Natural killer cell (primary cell): ENCODE results near the gene HYDIN. TPM values are rescaled to one million over a fixed set of nuclear protein-coding genes. Genes with fewer than 3 reads are reported as not detected.

Experiments used
- ATAC-seq, 3 donors: fragments of 150-1000 bp in 2 of 3; fragments of 200-7000 bp in 1 of 3; cut with Tn5 transposase; 1 replicate in 1 of 3; 2 replicates in 2 of 3; pipeline ENCODE4 v1.10.0; 2021; ENCODE audit warnings: mild to moderate bottlenecking in 2 of 3, moderate library complexity in 2 of 3
- DNase-seq, 2 donors: peaks; one replicate each; pipeline versions ENCODE4 v3.0.0 to v3.0.0-alpha.2; 2013 to 2021; ENCODE audit warnings: mixed read lengths in 1 of 2
- H3K27ac ChIP-seq: one replicate; pipeline ENCODE4 v1.5.1; 2013; ENCODE audit warnings: mild to moderate bottlenecking, low read length
- H3K27me3 ChIP-seq: one replicate; pipeline ENCODE4 v1.6.1; 2013; ENCODE audit warnings: low read length; ENCODE audit not compliant: control insufficient read depth, insufficient read depth
- H3K36me3 ChIP-seq: one replicate; pipeline ENCODE4 v1.6.1; 2013; ENCODE audit warnings: low read length; ENCODE audit not compliant: control insufficient read depth, insufficient read depth
- H3K4me1 ChIP-seq: one replicate; pipeline ENCODE4 v1.6.1; 2013; ENCODE audit warnings: low read length; ENCODE audit not compliant: control insufficient read depth, insufficient read depth
- H3K4me3 ChIP-seq: one replicate; pipeline ENCODE4 v1.5.1; 2013; ENCODE audit warnings: low read length
- H3K9me3 ChIP-seq: one replicate; pipeline ENCODE4 v1.6.1; 2013; ENCODE audit warnings: low read length; ENCODE audit not compliant: control insufficient read depth, insufficient read depth
- H3K27ac Mint-ChIP-seq, 2 donors: one replicate each; pipeline ENCODE4 v1.8.0; 2022; ENCODE audit warnings: mild to moderate bottlenecking in 2 of 2, mixed read lengths in 2 of 2, moderate library complexity in 1 of 2
- H3K27me3 Mint-ChIP-seq, 2 donors: one replicate each; pipeline ENCODE4 v1.8.0; 2022; ENCODE audit warnings: low read depth in 2 of 2, mixed read lengths in 2 of 2
- H3K36me3 Mint-ChIP-seq: one replicate; pipeline ENCODE4 v1.8.0; 2022; ENCODE audit warnings: mixed read lengths
- H3K4me1 Mint-ChIP-seq, 2 donors: one replicate each; pipeline ENCODE4 v1.8.0; 2022; ENCODE audit warnings: mixed read lengths in 2 of 2
- H3K4me3 Mint-ChIP-seq: one replicate; pipeline ENCODE4 v1.8.0; 2022; ENCODE audit warnings: mild to moderate bottlenecking, moderate library complexity, mixed read lengths
- H3K9me3 Mint-ChIP-seq, 2 donors: one replicate each; pipeline ENCODE4 v1.8.0; 2022; ENCODE audit warnings: mixed read lengths in 2 of 2
- CTCF ChIP-seq: fragments of 200-600 bp; IDR thresholded peaks from one replicate; pipeline ENCODE4 v1.8.0; 2022; ENCODE audit warnings: antibody characterized with exemption
- WGBS: methylation state at CpG from one replicate; pipeline ENCODE4 v1.1.7; 2013; ENCODE audit warnings: missing lambda C conversion rate; ENCODE audit not compliant: insufficient coverage; 5-methylcytosine and 5-hydroxymethylcytosine counted together
- intact Hi-C: fragments of 100-400 bp; cut with micrococcal nuclease; formaldehyde crosslinking; loops from one replicate; pipeline ENCODE4 v1.14.2; 2022
- total RNA-seq, 4 donors: library from RNA; stranded (reverse); fragments of 120-200 nt in 1 of 4; gene quantifications; one replicate each; pipeline versions ENCODE4 v1.2.3 to v1.2.4, GENCODE V29; 2013 to 2022

Gene HYDIN
- total RNA-seq, 3 donors from 2014 or later (not counting 1 experiment from before 2014, with no cell fraction given), result 0.43 to 1.1 (median 0.82) TPM

- H3K9me3 ChIP-seq, result no peaks in the 10 kb centered on the region
- H3K27me3 ChIP-seq, result no peaks in the 10 kb centered on the region
- intact Hi-C loops, result no loop called here
- peaks cover 11 to 16% of the 10 kb centered on the region in 2 donors for H3K4me1 Mint-ChIP-seq
- no peaks in the 10 kb centered on the region for H3K36me3 ChIP-seq
- H3K4me3 Mint-ChIP-seq, result no peak overlapping the region
- ATAC-seq (no peak), DNase-seq (no peak)
- H3K27ac Mint-ChIP-seq, result no peak overlapping the region
- no peaks in the 10 kb centered on the region for H3K9me3 Mint-ChIP-seq
- H3K4me1 ChIP-seq, result peaks cover 8% of the 10 kb centered on the region
- H3K27me3 Mint-ChIP-seq, result peaks cover 0 to 6% of the 10 kb centered on the region in 2 donors
- H3K27ac ChIP-seq, result no peak overlapping the region
- no peak for TF ChIP-seq CTCF
- WGBS, result 89% methylated on average over 1 of the region's 3 CpGs
- no peaks in the 10 kb centered on the region for H3K36me3 Mint-ChIP-seq
- H3K4me3 ChIP-seq, result no peak overlapping the region
Measured at GRCh38 chr16:71264299-71264698, 33.8 kb upstream of the HYDIN start.

- H3K4me3 Mint-ChIP-seq, result no peak overlapping the region
Measured at GRCh38 chr16:71263582-71263981, 33.1 kb upstream of the HYDIN start.

GRCh38 chr16:71262391-71262790 lies 31.9 kb upstream of the HYDIN start:
- Histone ChIP-seq H3K9me3 (no peaks in the 10 kb centered on the region), H3K27ac (no peak overlapping the region), H3K27me3 (no peaks in the 10 kb centered on the region), H3K4me3 (no peak overlapping the region), H3K36me3 (no peaks in the 10 kb centered on the region), H3K4me1 (peaks cover 15% of the 10 kb centered on the region)
- intact Hi-C loops, result no loop called here
- no peak for ATAC-seq
- no peak for TF ChIP-seq CTCF
- Mint-ChIP-seq H3K27me3 (peaks cover 0 to 6% of the 10 kb centered on the region in 2 donors), H3K9me3 (no peaks in the 10 kb centered on the region), H3K4me3 (no peak overlapping the region), H3K27ac (no peak overlapping the region), H3K36me3 (no peaks in the 10 kb centered on the region), H3K4me1 (peaks cover 20 to 33% of the 10 kb centered on the region in 2 donors)
- WGBS, result 96% methylated on average over 5 of the region's 5 CpGs
- DNase-seq, result no peak

More at GRCh38 chr16:71263582-71263981, 33.1 kb upstream of the HYDIN start:
- H3K36me3 Mint-ChIP-seq, result no peaks in the 10 kb centered on the region
- intact Hi-C loops, result no loop called here
- peaks cover 12% of the 10 kb centered on the region for H3K4me1 ChIP-seq
- ATAC-seq (no peak), DNase-seq (no peak)
- peaks cover 0 to 6% of the 10 kb centered on the region in 2 donors for H3K27me3 Mint-ChIP-seq
- no peak overlapping the region for H3K27ac Mint-ChIP-seq
- no peak overlapping the region for H3K4me3 ChIP-seq
- H3K27ac ChIP-seq, result no peak overlapping the region
- H3K4me1 Mint-ChIP-seq, result peaks cover 18 to 23% of the 10 kb centered on the region in 2 donors
- TF ChIP-seq CTCF, result no peak
- no peaks in the 10 kb centered on the region for H3K27me3 ChIP-seq
- no peaks in the 10 kb centered on the region for H3K9me3 ChIP-seq
- H3K9me3 Mint-ChIP-seq, result no peaks in the 10 kb centered on the region
- WGBS, result 90% methylated on average over 3 of the region's 3 CpGs
- H3K36me3 ChIP-seq, result no peaks in the 10 kb centered on the region

- ATAC-seq (no peak), DNase-seq (no peak)
- no peaks in the 10 kb centered on the region for H3K27me3 ChIP-seq
- Mint-ChIP-seq H3K27me3 (peaks cover 0 to 6% of the 10 kb centered on the region in 2 donors), H3K4me1 (peaks cover 26 to 44% of the 10 kb centered on the region in 2 donors), H3K36me3 (no peaks in the 10 kb centered on the region), H3K9me3 (no peaks in the 10 kb centered on the region), H3K27ac (no peak overlapping the region), H3K4me3 (no peak overlapping the region)
- H3K27ac ChIP-seq, result no peak overlapping the region
- no peak for TF ChIP-seq CTCF
- no peaks in the 10 kb centered on the region for H3K36me3 ChIP-seq
- no peak overlapping the region for H3K4me3 ChIP-seq
- H3K4me1 ChIP-seq, result peaks cover 15% of the 10 kb centered on the region
- intact Hi-C loops, result no loop called here
- no peaks in the 10 kb centered on the region for H3K9me3 ChIP-seq
Measured at GRCh38 chr16:71260995-71261394, 30.5 kb upstream of the HYDIN start.
